ENCODE data around the gene FTSJ3. TPM values are rescaled to one million over a fixed set of nuclear protein-coding genes. Genes with fewer than 3 reads are reported as not detected.

Gene FTSJ3
- total and polyA plus RNA-seq, 2 of the 13 experiments (the other 11 are each of a cell fraction or from before 2014, with no cell fraction given), result 26.0 to 64.2 TPM

DNA sequence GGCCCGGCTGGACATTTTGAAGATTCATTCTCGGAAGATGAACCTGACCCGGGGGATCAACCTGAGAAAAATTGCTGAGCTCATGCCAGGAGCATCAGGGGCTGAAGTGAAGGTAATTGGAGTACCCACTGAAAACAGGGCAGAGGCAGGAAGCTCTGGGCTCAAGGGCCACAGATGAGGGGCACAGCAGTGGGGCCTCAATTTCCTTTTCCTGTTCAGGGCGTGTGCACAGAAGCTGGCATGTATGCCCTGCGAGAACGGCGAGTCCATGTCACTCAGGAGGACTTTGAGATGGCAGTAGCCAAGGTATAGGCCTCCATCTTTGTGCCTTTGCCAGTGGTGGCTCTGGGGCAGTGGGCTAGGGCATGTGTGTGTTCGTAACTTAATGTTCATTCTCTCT lies 4.0 kb upstream of the FTSJ3 start (continued):
- TF ChIP-seq, protein P1, sequence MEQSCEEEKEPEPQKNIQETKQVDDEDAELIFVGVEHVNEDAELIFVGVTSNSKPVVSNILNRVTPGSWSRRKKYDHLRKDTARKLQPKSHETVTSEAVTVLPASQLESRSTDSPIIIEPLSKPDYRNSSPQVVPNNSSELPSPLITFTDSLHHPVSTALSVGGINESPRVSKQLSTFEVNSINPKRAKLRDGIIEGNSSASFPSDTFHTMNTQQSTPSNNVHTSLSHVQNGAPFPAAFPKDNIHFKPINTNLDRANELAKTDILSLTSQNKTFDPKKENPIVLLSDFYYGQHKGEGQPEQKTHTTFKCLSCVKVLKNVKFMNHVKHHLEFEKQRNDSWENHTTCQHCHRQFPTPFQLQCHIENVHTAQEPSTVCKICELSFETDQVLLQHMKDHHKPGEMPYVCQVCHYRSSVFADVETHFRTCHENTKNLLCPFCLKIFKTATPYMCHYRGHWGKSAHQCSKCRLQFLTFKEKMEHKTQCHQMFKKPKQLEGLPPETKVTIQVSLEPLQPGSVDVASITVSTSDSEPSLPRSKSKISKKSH (CRISPR knock-in tag; IDR thresholded peaks at IDR 0.05; ENCODE audit: borderline replicate concordance), result no peak
- TF ChIP-seq, protein P2, sequence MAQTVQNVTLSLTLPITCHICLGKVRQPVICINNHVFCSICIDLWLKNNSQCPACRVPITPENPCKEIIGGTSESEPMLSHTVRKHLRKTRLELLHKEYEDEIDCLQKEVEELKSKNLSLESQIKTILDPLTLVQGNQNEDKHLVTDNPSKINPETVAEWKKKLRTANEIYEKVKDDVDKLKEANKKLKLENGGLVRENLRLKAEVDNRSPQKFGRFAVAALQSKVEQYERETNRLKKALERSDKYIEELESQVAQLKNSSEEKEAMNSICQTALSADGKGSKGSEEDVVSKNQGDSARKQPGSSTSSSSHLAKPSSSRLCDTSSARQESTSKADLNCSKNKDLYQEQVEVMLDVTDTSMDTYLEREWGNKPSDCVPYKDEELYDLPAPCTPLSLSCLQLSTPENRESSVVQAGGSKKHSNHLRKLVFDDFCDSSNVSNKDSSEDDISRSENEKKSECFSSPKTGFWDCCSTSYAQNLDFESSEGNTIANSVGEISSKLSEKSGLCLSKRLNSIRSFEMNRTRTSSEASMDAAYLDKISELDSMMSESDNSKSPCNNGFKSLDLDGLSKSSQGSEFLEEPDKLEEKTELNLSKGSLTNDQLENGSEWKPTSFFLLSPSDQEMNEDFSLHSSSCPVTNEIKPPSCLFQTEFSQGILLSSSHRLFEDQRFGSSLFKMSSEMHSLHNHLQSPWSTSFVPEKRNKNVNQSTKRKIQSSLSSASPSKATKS (CRISPR knock-in tag; IDR thresholded peaks at IDR 0.05), result no peak
- TF ChIP-seq SRSF4 (IDR thresholded peaks at IDR 0.05; ENCODE audit: low read depth, low read length, poor library complexity, severe bottlenecking), result no peak
- peak; percentile 55; the same call in 1 of the 2 replicates for TF ChIP-seq RBFOX2 (IDR thresholded peaks at IDR 0.05; ENCODE audit: low read depth, low read length)
- TF ChIP-seq, protein P3, sequence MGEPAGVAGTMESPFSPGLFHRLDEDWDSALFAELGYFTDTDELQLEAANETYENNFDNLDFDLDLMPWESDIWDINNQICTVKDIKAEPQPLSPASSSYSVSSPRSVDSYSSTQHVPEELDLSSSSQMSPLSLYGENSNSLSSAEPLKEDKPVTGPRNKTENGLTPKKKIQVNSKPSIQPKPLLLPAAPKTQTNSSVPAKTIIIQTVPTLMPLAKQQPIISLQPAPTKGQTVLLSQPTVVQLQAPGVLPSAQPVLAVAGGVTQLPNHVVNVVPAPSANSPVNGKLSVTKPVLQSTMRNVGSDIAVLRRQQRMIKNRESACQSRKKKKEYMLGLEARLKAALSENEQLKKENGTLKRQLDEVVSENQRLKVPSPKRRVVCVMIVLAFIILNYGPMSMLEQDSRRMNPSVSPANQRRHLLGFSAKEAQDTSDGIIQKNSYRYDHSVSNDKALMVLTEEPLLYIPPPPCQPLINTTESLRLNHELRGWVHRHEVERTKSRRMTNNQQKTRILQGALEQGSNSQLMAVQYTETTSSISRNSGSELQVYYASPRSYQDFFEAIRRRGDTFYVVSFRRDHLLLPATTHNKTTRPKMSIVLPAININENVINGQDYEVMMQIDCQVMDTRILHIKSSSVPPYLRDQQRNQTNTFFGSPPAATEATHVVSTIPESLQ (CRISPR knock-in tag; conservative IDR thresholded peaks at IDR 0.05), result no peak
- no peak for TF ChIP-seq ZNF7 (CRISPR knock-in tag; IDR thresholded peaks at IDR 0.05)
- TF ChIP-seq AGO2 (optimal IDR thresholded peaks at IDR 0.05; ENCODE audit: low read depth, low read length), result peak; percentile 23
- no peak for TF ChIP-seq EHMT2 (IDR thresholded peaks at IDR 0.05; ENCODE audit: borderline replicate concordance, low read depth, low read length)
- TF ChIP-seq, protein P4, sequence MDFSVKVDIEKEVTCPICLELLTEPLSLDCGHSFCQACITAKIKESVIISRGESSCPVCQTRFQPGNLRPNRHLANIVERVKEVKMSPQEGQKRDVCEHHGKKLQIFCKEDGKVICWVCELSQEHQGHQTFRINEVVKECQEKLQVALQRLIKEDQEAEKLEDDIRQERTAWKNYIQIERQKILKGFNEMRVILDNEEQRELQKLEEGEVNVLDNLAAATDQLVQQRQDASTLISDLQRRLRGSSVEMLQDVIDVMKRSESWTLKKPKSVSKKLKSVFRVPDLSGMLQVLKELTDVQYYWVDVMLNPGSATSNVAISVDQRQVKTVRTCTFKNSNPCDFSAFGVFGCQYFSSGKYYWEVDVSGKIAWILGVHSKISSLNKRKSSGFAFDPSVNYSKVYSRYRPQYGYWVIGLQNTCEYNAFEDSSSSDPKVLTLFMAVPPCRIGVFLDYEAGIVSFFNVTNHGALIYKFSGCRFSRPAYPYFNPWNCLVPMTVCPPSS (IDR thresholded peaks at IDR 0.05), result no peak
- TF ChIP-seq SMYD3 (CRISPR knock-in tag; IDR thresholded peaks at IDR 0.05), result no peak

Measured in HepG2 (cell line).